HG03066 (cell line): Measurements from ENCODE around the gene EIF4B.
"Not testable (repeated sequence)": the region's sequence is repeated elsewhere in the genome, so short reads cannot be mapped to it uniquely, and the experiment has no call there.

Source experiments
- ATAC-seq: cut with Tn5 transposase; IDR thresholded peaks from one replicate; pipeline ENCODE4 v1.9.1; 2021; ENCODE audit warnings: low read depth; ENCODE audit not compliant: unreplicated experiment

Gene EIF4B

GRCh38 chr12:52992699-52993557 is 13.3 kb upstream of the EIF4B start:
- no peak for ATAC-seq

GRCh38 chr12:52993558-52993869 is 12.7 kb upstream of the EIF4B start:
- no peak for ATAC-seq

- no peak for ATAC-seq
Observed at GRCh38 chr12:53004178-53004577, 2.1 kb upstream of the EIF4B start.

- no peak for ATAC-seq
Observed at GRCh38 chr12:53004582-53004981, 1.7 kb upstream of the EIF4B start.

GRCh38 chr12:53005215-53005985 is 856 bp upstream of the EIF4B start:
- ATAC-seq, result no peak

GRCh38 chr12:53006810-53007309 is 604 bp downstream of the EIF4B start:
- peak; percentile 8 for ATAC-seq

GRCh38 chr12:53007343-53007742 is 1.1 kb downstream of the EIF4B start:
- ATAC-seq, result no peak

- ATAC-seq, result not testable (repeated sequence)
Observed at GRCh38 chr12:53008760-53009159, 2.5 kb downstream of the EIF4B start.

- ATAC-seq, result no peak
Observed at GRCh38 chr12:53010955-53011354, 4.7 kb downstream of the EIF4B start.

GRCh38 chr12:53011889-53012288 is 5.6 kb downstream of the EIF4B start:
- no peak for ATAC-seq

GRCh38 chr12:53012928-53013327 is 6.7 kb downstream of the EIF4B start:
- no peak for ATAC-seq

GRCh38 chr12:53014709-53015108 is 8.5 kb downstream of the EIF4B start:
- ATAC-seq, result no peak

- no peak for ATAC-seq
Observed at GRCh38 chr12:53025250-53025649, 19.0 kb downstream of the EIF4B start.

GRCh38 chr12:53027014-53027413 is 20.8 kb downstream of the EIF4B start:
- not testable (repeated sequence) for ATAC-seq

GRCh38 chr12:53031616-53032015 is 25.4 kb downstream of the EIF4B start:
- ATAC-seq, result no peak

- not testable (repeated sequence) for ATAC-seq
Observed at GRCh38 chr12:53033832-53034231, 27.6 kb downstream of the EIF4B start.

- ATAC-seq, result no peak
Observed at GRCh38 chr12:53034459-53034858, 28.2 kb downstream of the EIF4B start.

- ATAC-seq, result no peak
Observed at GRCh38 chr12:53036802-53037201, 30.5 kb downstream of the EIF4B start.

- no peak for ATAC-seq
Observed at GRCh38 chr12:53039851-53040250, 33.6 kb downstream of the EIF4B start.

- no peak for ATAC-seq
Observed at GRCh38 chr12:53042607-53043454, 36.6 kb downstream of the EIF4B start.
